Neutrophil (primary cell): ENCODE data around the gene PIK3R5.

ENCODE experiments used
- H3K27ac ChIP-seq: fragments of 200-600 bp; sonication (generic); 2 replicates; pipeline ENCODE4 v1.5.1; 2016; ENCODE audit warnings: mild to moderate bottlenecking, moderate library complexity
- H3K27me3 ChIP-seq: fragments of 200-600 bp; sonication (generic); 2 replicates; pipeline ENCODE4 v1.6.0; 2016; ENCODE audit warnings: mild to moderate bottlenecking
- H3K36me3 ChIP-seq: fragments of 200-600 bp; sonication (generic); 2 replicates; pipeline ENCODE4 v1.5.1; 2017
- H3K4me1 ChIP-seq, 2 experiments: fragments of 200-600 bp in 1 of 2; sonication (generic) in 1 of 2; 1 replicate in 1 of 2; 2 replicates in 1 of 2; pipeline versions ENCODE4 v1.5.1 to v1.6.1; 2013 to 2016; ENCODE audit warnings: low read depth in 1 of 2, low read length in 1 of 2, mild to moderate bottlenecking in 1 of 2, moderate library complexity in 1 of 2; ENCODE audit not compliant: control insufficient read depth in 1 of 2, insufficient read depth in 1 of 2
- H3K4me3 ChIP-seq, 2 experiments: fragments of 200-600 bp in 1 of 2; sonication (generic) in 1 of 2; 1 replicate in 1 of 2; 2 replicates in 1 of 2; pipeline ENCODE4 v1.5.1; 2013 to 2016; ENCODE audit warnings: low read depth in 1 of 2, low read length in 1 of 2, mild to moderate bottlenecking in 1 of 2, moderate library complexity in 1 of 2
- H3K9me3 ChIP-seq: fragments of 200-600 bp; sonication (generic); 2 replicates; pipeline ENCODE4 v1.5.1; 2016
- CTCF ChIP-seq: fragments of 200-600 bp; sonication (generic); IDR thresholded peaks from 2 replicates; pipeline ENCODE4 v1.5.1; 2016; ENCODE audit warnings: antibody characterized with exemption

The PIK3R5 gene

GRCh38 chr17:8949061-8949661 is 16.3 kb downstream of the PIK3R5 start:
- Histone ChIP-seq H3K4me3 (no peak overlapping the region), H3K27ac (peak overlapping the region; percentile 99)

GRCh38 chr17:8948462-8948861 is 17.0 kb downstream of the PIK3R5 start:
- H3K9me3 ChIP-seq: no peaks in the 10 kb centered on the region
- peak overlapping the region; percentile 99 for H3K27ac ChIP-seq
- no peaks in the 10 kb centered on the region for H3K27me3 ChIP-seq
- H3K36me3 ChIP-seq: peaks cover 16% of the 10 kb centered on the region
- H3K4me1 ChIP-seq: peaks cover 91 to 99% of the 10 kb centered on the region in 2 experiments
- no peak overlapping the region for H3K4me3 ChIP-seq
- TF ChIP-seq CTCF: no peak

More at GRCh38 chr17:8949061-8949661, 16.3 kb downstream of the PIK3R5 start:
- Histone ChIP-seq H3K27me3 (no peaks in the 10 kb centered on the region), H3K9me3 (no peaks in the 10 kb centered on the region), H3K36me3 (peaks cover 9% of the 10 kb centered on the region), H3K4me1 (peaks cover 91 to 98% of the 10 kb centered on the region in 2 experiments)
- no peak for TF ChIP-seq CTCF

GRCh38 chr17:8947201-8947600 is 18.3 kb downstream of the PIK3R5 start:
- TF ChIP-seq CTCF: no peak
- Histone ChIP-seq H3K27me3 (no peaks in the 10 kb centered on the region), H3K9me3 (no peaks in the 10 kb centered on the region), H3K4me3 (no peak overlapping the region), H3K36me3 (peaks cover 21% of the 10 kb centered on the region), H3K4me1 (peaks cover 91 to 99% of the 10 kb centered on the region in 2 experiments), H3K27ac (peak overlapping the region; percentile 96)

- TF ChIP-seq CTCF: no peak
- Histone ChIP-seq H3K4me3 (no peak overlapping the region), H3K27ac (peak overlapping the region; percentile 96), H3K4me1 (peaks cover 91 to 99% of the 10 kb centered on the region in 2 experiments), H3K36me3 (peaks cover 21% of the 10 kb centered on the region), H3K27me3 (no peaks in the 10 kb centered on the region), H3K9me3 (no peaks in the 10 kb centered on the region)
These were observed 19.0 kb downstream of the PIK3R5 start for GRCh38 chr17:8946476-8946875.

GRCh38 chr17:8946071-8946470 is 19.4 kb downstream of the PIK3R5 start:
- Histone ChIP-seq H3K36me3 (peaks cover 22% of the 10 kb centered on the region), H3K27me3 (no peaks in the 10 kb centered on the region), H3K4me3 (no peak overlapping the region), H3K4me1 (peaks cover 91 to 99% of the 10 kb centered on the region in 2 experiments), H3K9me3 (no peaks in the 10 kb centered on the region), H3K27ac (peak overlapping the region; percentile 96)
- TF ChIP-seq CTCF: no peak
